ENCODE results near the gene PPIA.
A peak's percentile ranks its signal among the peaks of the same experiment; 100 is the strongest.
"Not testable (repeated sequence)": the region's sequence is repeated elsewhere in the genome, so short reads cannot be mapped to it uniquely, and the experiment has no call there.

The PPIA gene

GRCh38 chr7:44827567-44827966 is 31.1 kb downstream of the PPIA start:
- DNase-seq (ENCODE audit: low read depth), result no peak

DNA sequence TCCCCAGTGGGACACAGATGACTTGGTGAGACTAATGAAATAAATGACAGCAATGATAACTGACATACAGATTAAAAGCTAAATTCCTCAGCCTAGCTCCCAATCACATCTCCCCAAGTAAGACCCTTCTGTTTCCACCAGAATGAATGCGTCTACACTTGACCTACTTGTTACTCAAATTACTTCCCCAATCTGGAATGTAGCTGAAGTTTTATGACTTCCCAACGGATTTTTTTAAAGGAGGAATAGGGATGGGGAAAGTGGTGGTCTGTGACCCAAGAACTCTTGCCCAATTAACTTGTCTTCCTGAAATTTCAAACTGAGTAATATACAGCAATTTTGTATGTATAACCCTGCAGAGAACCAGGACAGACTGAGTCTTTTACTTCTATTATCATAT is 42.3 kb downstream of the PPIA start:
- DNase-seq (ENCODE audit: low read depth), result no peak

GRCh38 chr7:44842675-44843074 is 46.2 kb downstream of the PPIA start:
- not testable (repeated sequence) for DNase-seq (ENCODE audit: low read depth)

GRCh38 chr7:44843440-44843839 is 47.0 kb downstream of the PPIA start:
- DNase-seq (ENCODE audit: low read depth), result not testable (repeated sequence)

- no peak for DNase-seq (ENCODE audit: low read depth)
Observed at GRCh38 chr7:44845451-44845850, 49.0 kb downstream of the PPIA start.

GRCh38 chr7:44846390-44846789 is 49.9 kb downstream of the PPIA start:
- DNase-seq (ENCODE audit: low read depth), result not testable (repeated sequence)

DNA sequence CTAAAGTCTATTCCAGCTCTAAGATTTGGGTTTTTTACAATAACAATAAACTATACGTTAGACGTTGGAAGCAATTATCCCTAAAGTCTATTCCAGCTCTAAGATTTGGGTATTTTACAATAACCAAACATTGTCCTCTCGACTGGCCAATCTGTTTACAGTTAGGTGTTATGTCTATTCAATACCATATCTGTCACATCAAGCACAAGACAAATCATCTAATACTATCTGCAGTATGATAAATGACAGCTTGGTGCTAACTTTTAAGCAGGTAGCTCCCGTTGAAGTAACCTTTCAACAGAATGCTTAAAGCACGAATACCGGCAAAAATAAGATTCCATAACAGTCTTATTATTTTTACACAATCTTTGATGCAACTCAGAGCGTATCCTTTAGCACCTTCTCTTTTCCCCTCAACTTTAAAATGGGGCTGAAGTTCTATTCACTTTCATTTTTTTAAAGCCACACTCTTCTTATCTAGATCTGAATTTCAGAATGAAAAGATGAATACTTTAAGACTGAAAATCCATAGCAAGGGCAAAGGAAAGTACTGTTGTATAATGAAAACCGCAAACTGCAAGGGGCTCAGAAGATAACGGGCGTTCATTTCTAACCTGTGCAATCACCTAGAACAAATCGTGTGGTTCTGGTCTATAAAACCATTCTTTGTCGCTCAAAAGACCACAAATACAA is 50.5 kb downstream of the PPIA start:
- DNase-seq (ENCODE audit: low read depth), result no peak

DNA sequence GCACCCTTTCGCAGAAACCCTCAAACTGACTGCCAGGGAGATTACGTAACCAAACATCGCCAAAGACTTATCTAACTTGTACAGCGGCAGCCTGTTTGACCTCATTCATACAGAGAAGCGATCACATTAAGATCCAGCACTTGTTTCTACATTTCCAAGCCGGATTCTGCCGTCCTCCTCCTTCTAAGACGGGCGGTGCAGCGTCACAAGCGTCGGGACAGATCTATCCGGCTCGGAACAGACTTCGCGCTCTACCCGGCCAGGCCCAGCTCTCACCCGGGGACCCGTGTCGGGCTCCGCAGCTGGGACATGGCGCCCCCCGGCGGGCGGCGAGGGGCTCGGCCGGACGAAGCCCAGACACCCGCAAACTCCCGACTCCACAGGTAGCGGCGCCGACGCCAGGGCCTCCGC is 51.0 kb downstream of the PPIA start:
- peak; percentile 51 for DNase-seq (ENCODE audit: low read depth)

- peak; percentile 99 for DNase-seq (ENCODE audit: low read depth)
Observed at GRCh38 chr7:44847920-44848634, 51.6 kb downstream of the PPIA start, which contains the start of gene H2AZ2. H2AZ2 (minus strand) TSS chr7:44848087; CDS start chr7:44847971, 116 bp downstream.

- no peak for DNase-seq (ENCODE audit: low read depth)
Observed at GRCh38 chr7:44849259-44849884, 52.9 kb downstream of the PPIA start.

GRCh38 chr7:44849885-44850544 is 53.5 kb downstream of the PPIA start:
- DNase-seq (ENCODE audit: low read depth), result no peak

DNA sequence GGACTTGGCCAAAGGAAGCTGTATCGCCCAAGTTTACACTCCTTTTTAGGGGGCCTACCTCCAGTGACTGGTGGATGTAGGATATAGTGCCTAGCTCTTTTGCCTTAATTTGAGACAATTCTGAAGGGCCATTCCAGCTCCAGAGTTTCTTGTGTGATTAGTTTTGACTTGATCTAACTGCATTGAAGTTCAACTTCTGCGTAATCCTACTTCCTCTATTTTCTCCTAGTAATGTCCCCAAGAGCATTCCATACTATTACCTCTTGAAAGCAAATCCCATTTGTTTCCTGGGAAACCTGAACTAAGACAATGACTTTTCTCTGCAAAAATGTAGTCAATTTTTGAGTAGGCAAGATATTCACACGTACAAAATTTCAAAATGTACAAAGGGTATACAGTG is 56.1 kb downstream of the PPIA start:
- DNase-seq (ENCODE audit: low read depth), result no peak

All from GM04503 (cell line).